Measurements from ENCODE around the gene MBNL1.

DNA sequence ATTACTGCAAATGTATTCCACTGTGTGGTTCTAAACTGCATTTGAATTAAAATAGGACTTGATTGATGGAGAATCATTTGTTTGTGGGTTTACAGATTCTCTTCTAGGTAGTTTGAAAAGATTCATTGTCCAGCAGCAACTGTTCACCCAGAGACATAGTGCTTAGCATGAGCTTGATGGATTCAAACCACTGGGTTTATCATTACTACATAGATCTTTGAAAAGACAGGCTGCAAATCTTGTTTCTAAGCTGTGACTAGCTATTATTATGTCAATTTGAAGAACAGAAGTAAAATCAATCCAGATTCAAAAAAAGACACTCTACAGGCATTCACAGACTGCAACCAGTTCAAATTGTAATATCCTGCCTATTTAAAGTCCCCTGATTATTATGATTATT is 49.8 kb downstream of the MBNL1 start:
- TF ChIP-seq, protein P1, sequence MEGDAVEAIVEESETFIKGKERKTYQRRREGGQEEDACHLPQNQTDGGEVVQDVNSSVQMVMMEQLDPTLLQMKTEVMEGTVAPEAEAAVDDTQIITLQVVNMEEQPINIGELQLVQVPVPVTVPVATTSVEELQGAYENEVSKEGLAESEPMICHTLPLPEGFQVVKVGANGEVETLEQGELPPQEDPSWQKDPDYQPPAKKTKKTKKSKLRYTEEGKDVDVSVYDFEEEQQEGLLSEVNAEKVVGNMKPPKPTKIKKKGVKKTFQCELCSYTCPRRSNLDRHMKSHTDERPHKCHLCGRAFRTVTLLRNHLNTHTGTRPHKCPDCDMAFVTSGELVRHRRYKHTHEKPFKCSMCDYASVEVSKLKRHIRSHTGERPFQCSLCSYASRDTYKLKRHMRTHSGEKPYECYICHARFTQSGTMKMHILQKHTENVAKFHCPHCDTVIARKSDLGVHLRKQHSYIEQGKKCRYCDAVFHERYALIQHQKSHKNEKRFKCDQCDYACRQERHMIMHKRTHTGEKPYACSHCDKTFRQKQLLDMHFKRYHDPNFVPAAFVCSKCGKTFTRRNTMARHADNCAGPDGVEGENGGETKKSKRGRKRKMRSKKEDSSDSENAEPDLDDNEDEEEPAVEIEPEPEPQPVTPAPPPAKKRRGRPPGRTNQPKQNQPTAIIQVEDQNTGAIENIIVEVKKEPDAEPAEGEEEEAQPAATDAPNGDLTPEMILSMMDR (IDR thresholded peaks at IDR 0.05) = no peak
- no peak for TF ChIP-seq POLR2A (IDR thresholded peaks at IDR 0.05)
